Activated naive CD4-positive, alpha-beta T cell treated with anti-CD3 and anti-CD28 coated beads, Interleukin-2, amount 10 ng/mL, durations not matched to agents 7 days and 5 days (primary cell): ENCODE results near the gene SPINK5.

Experiments
- CTCF ChIA-PET: fragments of 350-600 bp; sonication (Branson Sonifier 250); formaldehyde crosslinking; loops from one replicate; lab custom pipeline; 2021; ENCODE audit warnings: antibody characterized with exemption; lab: Charles Lee
- DNase-seq: peaks from one replicate; pipeline ENCODE4 v3.0.0-alpha.2; 2020
- H3K27ac Mint-ChIP-seq: one replicate; pipeline ENCODE4 v1.8.0; 2021; ENCODE audit warnings: mild to moderate bottlenecking, moderate library complexity, mixed read lengths
- H3K27me3 Mint-ChIP-seq: one replicate; pipeline ENCODE4 v1.8.0; 2021; ENCODE audit warnings: mild to moderate bottlenecking, mixed read lengths
- H3K36me3 Mint-ChIP-seq: one replicate; pipeline ENCODE4 v1.8.0; 2021; ENCODE audit warnings: mixed read lengths
- H3K4me1 Mint-ChIP-seq: one replicate; pipeline ENCODE4 v1.8.0; 2021; ENCODE audit warnings: mixed read lengths
- H3K4me3 Mint-ChIP-seq: one replicate; pipeline ENCODE4 v1.8.0; 2021; ENCODE audit warnings: mild to moderate bottlenecking, moderate library complexity, mixed read lengths
- H3K9me3 Mint-ChIP-seq: one replicate; pipeline ENCODE4 v1.8.0; 2021; ENCODE audit warnings: mixed read lengths

SPINK5 gene

DNA sequence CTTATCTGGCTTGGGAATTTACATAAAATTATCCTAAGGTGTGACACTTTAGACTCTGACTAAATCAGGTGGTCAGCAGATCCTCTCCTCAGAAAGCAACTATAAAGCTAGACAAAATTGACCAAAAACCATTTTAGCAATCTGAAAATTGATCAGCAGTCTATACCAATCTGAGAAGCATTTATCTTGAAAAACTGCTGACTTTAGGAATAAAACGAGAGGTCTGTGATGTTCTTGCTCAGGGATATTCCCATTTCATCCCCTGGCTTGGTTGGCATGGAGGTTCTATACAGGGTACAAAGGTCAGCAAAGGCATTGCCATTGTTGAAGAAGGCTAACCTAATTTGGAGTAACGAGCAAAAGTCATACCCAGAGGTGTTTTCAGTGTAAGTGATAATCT, 11.7 kb downstream of the SPINK5 start:
- no peaks in the 10 kb centered on the region for H3K36me3 Mint-ChIP-seq
- H3K4me1 Mint-ChIP-seq, result no peaks in the 10 kb centered on the region
- H3K27ac Mint-ChIP-seq, result no peak overlapping the region
- no peaks in the 10 kb centered on the region for H3K27me3 Mint-ChIP-seq
- DNase-seq, result no peak
- H3K9me3 Mint-ChIP-seq, result no peaks in the 10 kb centered on the region
- CTCF ChIA-PET, result no interaction called here
- H3K4me3 Mint-ChIP-seq, result no peak overlapping the region

GRCh38 chr5:148083203-148083602, 19.4 kb downstream of the SPINK5 start:
- CTCF ChIA-PET, result no interaction called here
- Mint-ChIP-seq H3K9me3 (no peaks in the 10 kb centered on the region), H3K27ac (no peak overlapping the region), H3K27me3 (no peaks in the 10 kb centered on the region), H3K36me3 (no peaks in the 10 kb centered on the region), H3K4me1 (no peaks in the 10 kb centered on the region), H3K4me3 (no peak overlapping the region)
- no peak for DNase-seq

GRCh38 chr5:148084269-148084668, 20.5 kb downstream of the SPINK5 start:
- Mint-ChIP-seq H3K4me1 (no peaks in the 10 kb centered on the region), H3K4me3 (no peak overlapping the region), H3K27ac (no peak overlapping the region), H3K36me3 (no peaks in the 10 kb centered on the region), H3K9me3 (no peaks in the 10 kb centered on the region), H3K27me3 (no peaks in the 10 kb centered on the region)
- CTCF ChIA-PET, result no interaction called here
- no peak for DNase-seq

GRCh38 chr5:148085310-148085709, 21.5 kb downstream of the SPINK5 start:
- H3K9me3 Mint-ChIP-seq, result no peaks in the 10 kb centered on the region

DNA sequence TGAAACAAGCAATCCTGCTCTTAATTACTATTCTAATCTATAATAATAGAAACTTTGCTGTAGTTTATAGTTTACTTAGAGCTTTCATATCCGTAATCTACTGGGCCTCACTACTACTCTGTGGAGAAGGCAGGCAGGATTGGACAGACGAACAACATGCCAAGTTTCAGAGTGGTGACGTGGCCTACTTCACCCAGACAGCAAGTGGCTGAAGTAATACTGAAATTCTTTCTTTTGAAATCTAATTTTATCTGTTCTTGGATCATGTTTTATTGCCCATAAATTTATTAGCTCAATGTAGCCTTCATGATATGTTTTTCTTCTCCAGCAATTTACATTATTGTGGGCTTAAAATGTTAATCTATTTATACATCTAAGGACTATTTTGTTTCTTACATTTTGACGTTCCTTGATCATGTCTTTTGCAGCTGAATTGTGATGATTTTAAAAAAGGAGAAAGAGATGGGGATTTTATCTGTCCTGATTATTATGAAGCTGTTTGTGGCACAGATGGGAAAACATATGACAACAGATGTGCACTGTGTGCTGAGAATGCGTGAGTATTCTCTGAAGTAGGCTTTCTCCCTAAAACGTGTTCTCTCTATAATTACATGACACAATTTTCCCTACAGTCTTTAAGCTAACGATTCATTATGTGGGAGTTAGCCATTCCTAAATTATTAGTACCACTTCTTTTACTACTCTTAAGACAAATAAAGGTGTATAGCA, 22.4 kb downstream of the SPINK5 start:
- no peaks in the 10 kb centered on the region for H3K9me3 Mint-ChIP-seq
- DNase-seq, result no peak
- no peaks in the 10 kb centered on the region for H3K36me3 Mint-ChIP-seq
- H3K27me3 Mint-ChIP-seq, result no peaks in the 10 kb centered on the region
- no peak overlapping the region for H3K4me3 Mint-ChIP-seq
- no peak overlapping the region for H3K27ac Mint-ChIP-seq
- H3K4me1 Mint-ChIP-seq, result no peaks in the 10 kb centered on the region
- CTCF ChIA-PET, result no interaction called here

More at GRCh38 chr5:148085310-148085709, 21.5 kb downstream of the SPINK5 start:
- Mint-ChIP-seq H3K4me1 (no peaks in the 10 kb centered on the region), H3K27me3 (no peaks in the 10 kb centered on the region), H3K4me3 (no peak overlapping the region), H3K27ac (no peak overlapping the region), H3K36me3 (no peaks in the 10 kb centered on the region)
- no peak for DNase-seq
- CTCF ChIA-PET, result no interaction called here

DNA sequence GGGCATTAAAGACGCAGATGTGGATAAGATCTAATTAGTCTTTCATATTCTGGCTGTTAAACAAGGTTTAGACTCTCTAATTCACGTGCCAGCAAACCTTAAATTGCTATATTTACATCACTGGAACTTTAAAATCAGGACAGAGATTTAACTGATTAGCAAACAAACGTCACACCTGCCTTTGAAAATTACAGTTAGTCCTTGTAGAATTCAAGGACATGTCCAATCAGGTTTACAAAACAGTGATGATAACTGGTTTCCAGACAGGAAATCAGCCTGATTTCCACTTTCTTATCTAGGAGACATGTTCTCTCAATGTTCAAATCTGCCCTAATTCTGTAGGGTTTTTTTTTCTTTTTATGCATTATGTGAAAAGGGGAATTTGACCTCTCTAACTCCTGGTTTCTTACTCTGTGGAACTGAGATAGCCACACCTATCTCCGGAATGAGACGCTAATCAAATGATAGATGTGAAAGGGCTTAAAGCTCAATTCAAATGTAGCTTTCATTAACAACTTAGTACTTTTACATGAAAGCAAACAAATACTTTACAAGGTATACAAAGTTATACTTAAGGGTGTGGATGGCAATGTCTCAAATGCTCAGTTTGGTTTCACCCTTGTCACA, 26.5 kb downstream of the SPINK5 start:
- Mint-ChIP-seq H3K36me3 (no peaks in the 10 kb centered on the region), H3K27me3 (no peaks in the 10 kb centered on the region), H3K27ac (no peak overlapping the region), H3K9me3 (no peaks in the 10 kb centered on the region), H3K4me1 (no peaks in the 10 kb centered on the region), H3K4me3 (no peak overlapping the region)
- DNase-seq, result no peak
- CTCF ChIA-PET, result no interaction called here

DNA sequence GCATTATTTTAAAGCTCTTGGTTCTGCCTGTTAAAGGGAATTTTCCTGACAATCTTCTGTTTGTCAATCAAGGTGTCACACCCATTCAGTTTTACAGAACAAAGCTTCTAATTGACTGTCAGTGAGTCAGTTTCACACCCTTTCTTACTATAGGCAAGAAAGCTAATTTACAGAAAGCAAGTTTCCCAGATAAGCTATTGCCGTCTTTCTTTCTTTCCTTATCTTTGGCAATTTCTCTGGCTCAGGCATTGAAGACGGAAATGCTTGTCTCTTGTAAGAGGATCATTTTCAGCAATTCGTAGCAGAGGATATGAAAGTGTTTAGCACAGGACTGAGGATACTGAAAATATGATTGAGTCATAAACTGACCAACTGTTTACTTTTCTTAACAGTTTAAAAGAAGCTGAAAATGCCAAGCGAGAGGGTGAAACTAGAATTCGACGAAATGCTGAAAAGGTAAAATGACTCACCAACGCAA, 27.0 kb downstream of the SPINK5 start:
- Mint-ChIP-seq H3K36me3 (no peaks in the 10 kb centered on the region), H3K9me3 (no peaks in the 10 kb centered on the region), H3K27ac (no peak overlapping the region), H3K4me3 (no peak overlapping the region), H3K27me3 (no peaks in the 10 kb centered on the region), H3K4me1 (no peaks in the 10 kb centered on the region)
- no peak for DNase-seq
- CTCF ChIA-PET, result no interaction called here

GRCh38 chr5:148091991-148092964, 28.5 kb downstream of the SPINK5 start:
- H3K4me3 Mint-ChIP-seq, result no peak overlapping the region
- H3K36me3 Mint-ChIP-seq, result no peaks in the 10 kb centered on the region
- no peak for DNase-seq

GRCh38 chr5:148094336-148094735, 30.6 kb downstream of the SPINK5 start:
- Mint-ChIP-seq H3K4me3 (no peak overlapping the region), H3K36me3 (no peaks in the 10 kb centered on the region), H3K4me1 (no peaks in the 10 kb centered on the region), H3K27me3 (no peaks in the 10 kb centered on the region), H3K27ac (no peak overlapping the region), H3K9me3 (no peaks in the 10 kb centered on the region)
- DNase-seq, result no peak
- CTCF ChIA-PET, result no interaction called here

More at GRCh38 chr5:148091991-148092964, 28.5 kb downstream of the SPINK5 start:
- CTCF ChIA-PET, result no interaction called here
- H3K27ac Mint-ChIP-seq, result no peak overlapping the region
- no peaks in the 10 kb centered on the region for H3K9me3 Mint-ChIP-seq
- H3K4me1 Mint-ChIP-seq, result no peaks in the 10 kb centered on the region
- H3K27me3 Mint-ChIP-seq, result no peaks in the 10 kb centered on the region

- Mint-ChIP-seq H3K4me3 (no peak overlapping the region), H3K36me3 (no peaks in the 10 kb centered on the region), H3K9me3 (no peaks in the 10 kb centered on the region), H3K27ac (no peak overlapping the region), H3K4me1 (no peaks in the 10 kb centered on the region), H3K27me3 (no peaks in the 10 kb centered on the region)
- no peak for DNase-seq
- CTCF ChIA-PET, result no interaction called here
Measured at GRCh38 chr5:148104226-148104625, 40.4 kb downstream of the SPINK5 start.

DNA sequence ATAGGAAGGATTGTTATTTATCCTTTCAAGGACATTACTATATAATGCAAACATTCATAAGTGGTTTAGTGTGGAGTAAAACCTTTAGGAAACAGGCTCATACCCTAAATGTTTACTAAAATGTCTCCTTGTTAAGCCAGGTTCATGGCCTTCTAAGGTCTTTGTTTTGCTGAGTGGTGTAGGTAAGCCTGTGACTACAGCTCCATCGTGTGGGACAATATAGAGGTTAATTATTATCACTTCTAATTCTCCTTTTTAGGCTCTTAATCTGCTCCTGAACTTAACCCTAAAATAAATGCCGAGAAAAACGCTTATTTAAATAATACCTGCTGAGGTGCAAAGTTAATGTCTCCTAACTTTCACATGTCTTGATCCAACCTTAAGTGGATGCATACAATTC, 43.8 kb downstream of the SPINK5 start:
- Mint-ChIP-seq H3K27ac (no peak overlapping the region), H3K9me3 (no peaks in the 10 kb centered on the region), H3K27me3 (no peaks in the 10 kb centered on the region), H3K36me3 (no peaks in the 10 kb centered on the region), H3K4me3 (no peak overlapping the region), H3K4me1 (no peaks in the 10 kb centered on the region)
- CTCF ChIA-PET, result no interaction called here
- DNase-seq, result no peak

GRCh38 chr5:148113243-148113642, 49.5 kb downstream of the SPINK5 start:
- CTCF ChIA-PET, result no interaction called here
- H3K27me3 Mint-ChIP-seq, result no peaks in the 10 kb centered on the region
- H3K4me3 Mint-ChIP-seq, result no peak overlapping the region
- H3K27ac Mint-ChIP-seq, result no peak overlapping the region
- no peaks in the 10 kb centered on the region for H3K9me3 Mint-ChIP-seq
- no peaks in the 10 kb centered on the region for H3K36me3 Mint-ChIP-seq
- H3K4me1 Mint-ChIP-seq, result no peaks in the 10 kb centered on the region
- no peak for DNase-seq

GRCh38 chr5:148120317-148120716, 56.5 kb downstream of the SPINK5 start:
- CTCF ChIA-PET, result interaction anchor here (1.1 kb wide), 1 partner anchor 266 kb away, joined by 4 read pairs; no protein-coding TSS in a partner anchor
- Mint-ChIP-seq H3K27me3 (no peaks in the 10 kb centered on the region), H3K9me3 (peaks cover 2% of the 10 kb centered on the region)

GRCh38 chr5:148125641-148126040, 61.9 kb downstream of the SPINK5 start:
- Mint-ChIP-seq H3K36me3 (no peaks in the 10 kb centered on the region), H3K4me3 (no peak overlapping the region), H3K9me3 (no peaks in the 10 kb centered on the region), H3K27ac (no peak overlapping the region), H3K4me1 (no peaks in the 10 kb centered on the region), H3K27me3 (no peaks in the 10 kb centered on the region)
- CTCF ChIA-PET, result no interaction called here
- DNase-seq, result no peak

More at GRCh38 chr5:148120317-148120716, 56.5 kb downstream of the SPINK5 start:
- H3K27ac Mint-ChIP-seq, result no peak overlapping the region
- H3K4me3 Mint-ChIP-seq, result no peak overlapping the region
- no peaks in the 10 kb centered on the region for H3K4me1 Mint-ChIP-seq
- no peak for DNase-seq
- no peaks in the 10 kb centered on the region for H3K36me3 Mint-ChIP-seq
